Measurements from ENCODE around the gene TOB2.

The TOB2 gene

DNA sequence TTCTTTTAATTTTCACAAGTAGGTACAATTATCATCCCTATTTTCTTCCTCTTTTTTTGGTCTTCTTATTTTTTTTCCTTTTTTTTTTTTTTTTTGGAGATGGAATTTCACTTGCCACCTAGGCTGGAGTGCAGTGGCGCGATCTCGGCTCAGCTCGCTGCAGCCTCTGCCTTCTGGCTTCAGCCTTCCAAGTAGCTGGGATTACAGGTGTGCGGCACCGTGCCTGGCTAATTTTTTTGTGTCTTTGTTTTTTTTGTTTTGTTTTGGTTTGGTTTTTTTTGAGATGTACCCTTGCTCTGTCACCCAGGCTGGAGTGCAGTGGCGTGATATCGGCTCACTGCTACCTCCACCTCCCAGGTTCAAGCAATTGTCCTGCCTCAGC, 16.7 kb downstream of the TOB2 start:
- H3K4me3 ChIP-seq (ENCODE audit: low read length), result no peak overlapping the region
- no peak for TF ChIP-seq EZH2phosphoT487 (IDR thresholded peaks at IDR 0.05; ENCODE audit: low read depth)
- TF ChIP-seq, protein P1, sequence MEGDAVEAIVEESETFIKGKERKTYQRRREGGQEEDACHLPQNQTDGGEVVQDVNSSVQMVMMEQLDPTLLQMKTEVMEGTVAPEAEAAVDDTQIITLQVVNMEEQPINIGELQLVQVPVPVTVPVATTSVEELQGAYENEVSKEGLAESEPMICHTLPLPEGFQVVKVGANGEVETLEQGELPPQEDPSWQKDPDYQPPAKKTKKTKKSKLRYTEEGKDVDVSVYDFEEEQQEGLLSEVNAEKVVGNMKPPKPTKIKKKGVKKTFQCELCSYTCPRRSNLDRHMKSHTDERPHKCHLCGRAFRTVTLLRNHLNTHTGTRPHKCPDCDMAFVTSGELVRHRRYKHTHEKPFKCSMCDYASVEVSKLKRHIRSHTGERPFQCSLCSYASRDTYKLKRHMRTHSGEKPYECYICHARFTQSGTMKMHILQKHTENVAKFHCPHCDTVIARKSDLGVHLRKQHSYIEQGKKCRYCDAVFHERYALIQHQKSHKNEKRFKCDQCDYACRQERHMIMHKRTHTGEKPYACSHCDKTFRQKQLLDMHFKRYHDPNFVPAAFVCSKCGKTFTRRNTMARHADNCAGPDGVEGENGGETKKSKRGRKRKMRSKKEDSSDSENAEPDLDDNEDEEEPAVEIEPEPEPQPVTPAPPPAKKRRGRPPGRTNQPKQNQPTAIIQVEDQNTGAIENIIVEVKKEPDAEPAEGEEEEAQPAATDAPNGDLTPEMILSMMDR (IDR thresholded peaks at IDR 0.05; ENCODE audit: low read depth, low read length), result no peak
- no peak overlapping the region for H3K9ac ChIP-seq (ENCODE audit: low read length)
- H3K36me3 ChIP-seq (replicated peaks; ENCODE audit: low read depth, low read length), result peaks cover 13% of the 10 kb centered on the region
- no peaks in the 10 kb centered on the region for H3K9me3 ChIP-seq (ENCODE audit: insufficient read depth, low read length)
- H3K4me1 ChIP-seq (ENCODE audit: low read length), result no peaks in the 10 kb centered on the region
- no peak overlapping the region for H2AFZ ChIP-seq (ENCODE audit: low read depth, low read length)
- H4K20me1 ChIP-seq (ENCODE audit: insufficient read depth, low read length), result peaks cover 5% of the 10 kb centered on the region
- H3K27me3 ChIP-seq (ENCODE audit: low read depth, low read length), result no peaks in the 10 kb centered on the region
- no peak overlapping the region for H3K4me2 ChIP-seq (ENCODE audit: low read length)
- no peak overlapping the region for H3K27ac ChIP-seq (ENCODE audit: low read length)
- peaks cover 6% of the 10 kb centered on the region; the same call in 1 of the 2 replicates for H3K79me2 ChIP-seq (ENCODE audit: low read length)

DNA sequence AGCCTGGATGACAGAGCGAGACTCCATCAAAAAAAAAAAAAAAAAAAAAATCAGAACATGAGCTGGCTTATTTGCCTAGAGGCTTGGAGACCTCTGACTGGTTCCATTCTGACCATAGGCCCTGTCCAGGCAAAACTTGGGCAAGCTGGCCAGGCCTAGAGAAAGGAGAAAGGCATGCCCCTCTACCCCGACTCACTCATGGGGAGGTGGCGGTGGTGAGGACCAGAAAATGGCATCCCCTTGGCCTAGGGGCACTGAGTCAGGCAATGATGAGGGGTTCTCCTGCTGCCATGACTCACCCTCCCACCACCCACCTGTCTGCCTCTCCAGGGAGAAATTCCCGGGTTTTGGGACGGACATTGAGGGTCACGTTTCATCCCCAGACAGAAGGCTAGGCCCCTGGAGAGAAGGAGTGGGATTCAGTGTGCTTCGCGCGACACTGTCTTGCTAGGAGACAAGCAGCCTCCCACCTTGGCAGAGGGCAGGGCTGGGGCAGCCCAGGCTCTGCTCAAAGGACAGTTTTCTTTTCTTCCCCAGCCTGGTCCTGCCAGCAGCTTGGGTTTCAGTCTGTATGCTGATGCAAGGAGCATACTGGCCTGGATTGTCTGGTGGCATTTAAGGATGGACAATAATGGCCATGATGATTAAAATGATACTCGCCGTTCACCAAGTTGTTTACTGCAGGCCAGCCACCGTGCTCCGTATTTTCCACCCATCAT, 17.2 kb downstream of the TOB2 start:
- peaks cover under 1% of the 10 kb centered on the region; the same call in 1 of the 2 replicates for H3K79me2 ChIP-seq (ENCODE audit: low read length)
- no peak overlapping the region for H3K9ac ChIP-seq (ENCODE audit: low read length)
- TF ChIP-seq, protein P1 (IDR thresholded peaks at IDR 0.05; ENCODE audit: low read depth, low read length), result no peak
- no peak for TF ChIP-seq EZH2phosphoT487 (IDR thresholded peaks at IDR 0.05; ENCODE audit: low read depth)
- no peaks in the 10 kb centered on the region for H4K20me1 ChIP-seq (ENCODE audit: insufficient read depth, low read length)
- no peaks in the 10 kb centered on the region for H3K4me1 ChIP-seq (ENCODE audit: low read length)
- H3K4me3 ChIP-seq (ENCODE audit: low read length), result no peak overlapping the region
- H3K27ac ChIP-seq (ENCODE audit: low read length), result no peak overlapping the region
- H2AFZ ChIP-seq (ENCODE audit: low read depth, low read length), result no peak overlapping the region
- H3K9me3 ChIP-seq (ENCODE audit: insufficient read depth, low read length), result no peaks in the 10 kb centered on the region
- H3K4me2 ChIP-seq (ENCODE audit: low read length), result no peak overlapping the region
- H3K36me3 ChIP-seq (replicated peaks; ENCODE audit: low read depth, low read length), result peaks cover 9% of the 10 kb centered on the region
- no peaks in the 10 kb centered on the region for H3K27me3 ChIP-seq (ENCODE audit: low read depth, low read length)

DNA sequence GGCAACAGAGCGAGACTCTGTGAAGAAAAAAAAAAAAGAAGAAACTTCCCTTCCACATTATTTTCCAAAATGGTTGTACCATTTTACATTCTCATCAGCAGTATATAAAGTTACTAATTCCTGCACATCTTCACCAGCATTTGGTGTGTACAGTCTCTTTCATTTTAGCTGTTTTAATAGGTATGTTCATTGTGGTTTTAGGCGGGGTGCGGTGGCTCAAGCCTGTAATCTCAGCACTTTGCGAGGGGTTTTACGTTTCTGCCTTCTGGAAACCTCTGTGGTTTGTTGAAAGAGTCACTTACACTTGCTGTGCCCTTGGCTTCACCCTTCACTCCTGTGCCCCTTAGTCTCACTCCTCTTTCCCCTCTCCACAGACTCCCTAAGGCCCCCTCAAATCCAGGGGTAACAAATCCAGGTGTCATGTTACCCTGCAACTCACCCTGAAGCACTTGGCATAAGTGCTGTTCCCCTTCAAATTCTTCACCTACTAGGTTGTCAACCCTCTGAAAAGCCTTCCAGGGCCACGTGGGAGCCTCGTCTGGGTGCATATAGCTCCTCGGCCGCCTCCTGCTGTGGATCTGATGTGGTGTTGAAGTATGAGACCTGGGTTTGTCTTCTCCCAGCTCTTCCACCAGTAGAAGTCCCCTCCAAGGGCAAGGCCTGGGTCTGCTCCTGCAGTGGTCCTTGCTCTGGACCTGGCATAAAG, 20.8 kb downstream of the TOB2 start:
- Histone ChIP-seq H3K4me2 (ENCODE audit: low read length) (no peak overlapping the region), H3K79me2 (ENCODE audit: low read length) (no peaks in the 10 kb centered on the region), H3K27ac (ENCODE audit: low read length) (no peak overlapping the region), H2AFZ (ENCODE audit: low read depth, low read length) (no peak overlapping the region), H3K4me1 (ENCODE audit: low read length) (no peaks in the 10 kb centered on the region), H3K4me3 (ENCODE audit: low read length) (no peak overlapping the region), H3K9ac (ENCODE audit: low read length) (no peak overlapping the region), H3K27me3 (ENCODE audit: low read depth, low read length) (no peaks in the 10 kb centered on the region), H4K20me1 (ENCODE audit: insufficient read depth, low read length) (no peaks in the 10 kb centered on the region), H3K9me3 (ENCODE audit: insufficient read depth, low read length) (no peaks in the 10 kb centered on the region), H3K36me3 (replicated peaks; ENCODE audit: low read depth, low read length) (peaks cover 2% of the 10 kb centered on the region)
- no peak for TF ChIP-seq EZH2phosphoT487 (IDR thresholded peaks at IDR 0.05; ENCODE audit: low read depth)
- TF ChIP-seq, protein P1 (IDR thresholded peaks at IDR 0.05; ENCODE audit: low read depth, low read length), result no peak

DNA sequence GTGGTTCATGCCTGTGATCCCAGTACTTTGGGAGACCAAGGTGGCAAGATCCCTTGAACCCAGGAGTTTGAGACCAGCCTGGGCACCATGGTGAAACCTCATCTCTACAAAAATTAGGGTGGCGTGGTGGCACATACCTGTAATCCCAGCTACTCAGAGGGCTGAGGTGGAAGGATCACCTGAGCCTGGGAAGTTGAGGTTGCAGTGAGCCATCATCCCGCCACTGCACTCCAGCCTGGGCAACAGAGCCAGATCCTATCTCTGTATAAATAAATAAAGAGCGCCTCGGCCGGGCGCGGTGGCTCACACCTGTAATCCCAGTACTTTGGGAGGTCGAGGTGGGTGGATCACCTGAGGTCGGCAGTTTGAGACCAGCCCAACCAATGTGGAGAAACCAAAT, 27.9 kb downstream of the TOB2 start:
- H3K4me1 ChIP-seq (ENCODE audit: low read length), result peaks cover 11% of the 10 kb centered on the region; the same call in 1 of the 2 replicates

More for the DNA sequence above, 27.9 kb downstream of the TOB2 start:
- H3K4me3 ChIP-seq (ENCODE audit: low read length), result no peak overlapping the region
- peaks cover 21% of the 10 kb centered on the region for H3K79me2 ChIP-seq (ENCODE audit: low read length)
- H4K20me1 ChIP-seq (ENCODE audit: insufficient read depth, low read length), result no peaks in the 10 kb centered on the region
- no peaks in the 10 kb centered on the region for H3K27me3 ChIP-seq (ENCODE audit: low read depth, low read length)
- TF ChIP-seq, protein P1 (IDR thresholded peaks at IDR 0.05; ENCODE audit: low read depth, low read length), result no peak
- no peak for TF ChIP-seq EZH2phosphoT487 (IDR thresholded peaks at IDR 0.05; ENCODE audit: low read depth)
- H3K36me3 ChIP-seq (replicated peaks; ENCODE audit: low read depth, low read length), result peaks cover 6% of the 10 kb centered on the region
- H3K9ac ChIP-seq (ENCODE audit: low read length), result no peak overlapping the region
- H2AFZ ChIP-seq (ENCODE audit: low read depth, low read length), result no peak overlapping the region
- H3K9me3 ChIP-seq (ENCODE audit: insufficient read depth, low read length), result no peaks in the 10 kb centered on the region
- H3K4me2 ChIP-seq (ENCODE audit: low read length), result no peak overlapping the region
- H3K27ac ChIP-seq (ENCODE audit: low read length), result no peak overlapping the region

Measured in OCI-LY3 (cell line).